Renal pelvis (tissue), 12 donors: ENCODE data around the gene IFT172. TPM values are rescaled to one million over a fixed set of nuclear protein-coding genes. Genes with fewer than 3 reads are reported as not detected.
"Not testable (repeated sequence)": the region's sequence is repeated elsewhere in the genome, so short reads cannot be mapped to it uniquely, and the experiment has no call there.

ENCODE experiments used
- DNase-seq: peaks from one replicate; pipeline ENCODE4 v3.0.0-alpha.2; 2013
- long read RNA-seq, 16 experiments: transcript quantifications; one replicate each; lab custom pipeline, GENCODE V29; 2026
- polyA plus RNA-seq, 3 donors: library from polyadenylated mRNA; unstranded; fragments of 120-200 nt; gene quantifications; one replicate each; pipeline ENCODE4 v1.2.1, GENCODE V29; 2013; ENCODE audit not compliant: insufficient read length in 3 of 3

IFT172 gene, protein sequence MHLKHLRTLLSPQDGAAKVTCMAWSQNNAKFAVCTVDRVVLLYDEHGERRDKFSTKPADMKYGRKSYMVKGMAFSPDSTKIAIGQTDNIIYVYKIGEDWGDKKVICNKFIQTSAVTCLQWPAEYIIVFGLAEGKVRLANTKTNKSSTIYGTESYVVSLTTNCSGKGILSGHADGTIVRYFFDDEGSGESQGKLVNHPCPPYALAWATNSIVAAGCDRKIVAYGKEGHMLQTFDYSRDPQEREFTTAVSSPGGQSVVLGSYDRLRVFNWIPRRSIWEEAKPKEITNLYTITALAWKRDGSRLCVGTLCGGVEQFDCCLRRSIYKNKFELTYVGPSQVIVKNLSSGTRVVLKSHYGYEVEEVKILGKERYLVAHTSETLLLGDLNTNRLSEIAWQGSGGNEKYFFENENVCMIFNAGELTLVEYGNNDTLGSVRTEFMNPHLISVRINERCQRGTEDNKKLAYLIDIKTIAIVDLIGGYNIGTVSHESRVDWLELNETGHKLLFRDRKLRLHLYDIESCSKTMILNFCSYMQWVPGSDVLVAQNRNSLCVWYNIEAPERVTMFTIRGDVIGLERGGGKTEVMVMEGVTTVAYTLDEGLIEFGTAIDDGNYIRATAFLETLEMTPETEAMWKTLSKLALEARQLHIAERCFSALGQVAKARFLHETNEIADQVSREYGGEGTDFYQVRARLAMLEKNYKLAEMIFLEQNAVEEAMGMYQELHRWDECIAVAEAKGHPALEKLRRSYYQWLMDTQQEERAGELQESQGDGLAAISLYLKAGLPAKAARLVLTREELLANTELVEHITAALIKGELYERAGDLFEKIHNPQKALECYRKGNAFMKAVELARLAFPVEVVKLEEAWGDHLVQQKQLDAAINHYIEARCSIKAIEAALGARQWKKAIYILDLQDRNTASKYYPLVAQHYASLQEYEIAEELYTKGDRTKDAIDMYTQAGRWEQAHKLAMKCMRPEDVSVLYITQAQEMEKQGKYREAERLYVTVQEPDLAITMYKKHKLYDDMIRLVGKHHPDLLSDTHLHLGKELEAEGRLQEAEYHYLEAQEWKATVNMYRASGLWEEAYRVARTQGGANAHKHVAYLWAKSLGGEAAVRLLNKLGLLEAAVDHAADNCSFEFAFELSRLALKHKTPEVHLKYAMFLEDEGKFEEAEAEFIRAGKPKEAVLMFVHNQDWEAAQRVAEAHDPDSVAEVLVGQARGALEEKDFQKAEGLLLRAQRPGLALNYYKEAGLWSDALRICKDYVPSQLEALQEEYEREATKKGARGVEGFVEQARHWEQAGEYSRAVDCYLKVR (N-terminal part only)
- 10 to 100 TPM; 41.0 to 76.4 (median 66.0) TPM for polyA plus RNA-seq
- long read RNA-seq, donor 1, full-length matches to known transcripts: 2 of 2 reads
- long read RNA-seq, donor 1, partial matches to known transcripts: 0 of 2 reads
- long read RNA-seq, donor 1, other reads (novel, unspliced or antisense): 0 of 2 reads
- long read RNA-seq, donor 2, partial matches to known transcripts: 5 of 5 reads
- long read RNA-seq, donor 2, other reads (novel, unspliced or antisense): 0 of 5 reads
- long read RNA-seq, donor 3, partial matches to known transcripts: 0 of 1 reads
- long read RNA-seq, donor 3, other reads (novel, unspliced or antisense): 0 of 1 reads
- long read RNA-seq, donor 4, full-length matches to known transcripts: 4 of 4 reads
- long read RNA-seq, donor 4, partial matches to known transcripts: 0 of 4 reads
- long read RNA-seq, donor 4, other reads (novel, unspliced or antisense): 0 of 4 reads
- long read RNA-seq, donor 5: 0 reads
- long read RNA-seq, donor 6: 0 reads
- long read RNA-seq, donor 7, full-length matches to known transcripts: 3 of 3 reads
- long read RNA-seq, donor 7, partial matches to known transcripts: 0 of 3 reads
- long read RNA-seq, donor 7, other reads (novel, unspliced or antisense): 0 of 3 reads
- long read RNA-seq, donor 8, partial matches to known transcripts: 0 of 1 reads
- long read RNA-seq, donor 8, other reads (novel, unspliced or antisense): 0 of 1 reads
- long read RNA-seq, donor 9: 0 reads
- long read RNA-seq, donor 10, full-length matches to known transcripts: 2 of 2 reads
- long read RNA-seq, donor 10, partial matches to known transcripts: 0 of 2 reads
- long read RNA-seq, donor 10, other reads (novel, unspliced or antisense): 0 of 2 reads
- long read RNA-seq, donor 11: 0 reads
- long read RNA-seq, donor 12, full-length matches to known transcripts: 3 of 8 reads
- long read RNA-seq, donor 12, partial matches to known transcripts: 5 of 8 reads
- long read RNA-seq, donor 12, other reads (novel, unspliced or antisense): 0 of 8 reads
- long read RNA-seq, donor 13: 0 reads
- long read RNA-seq, donor 14: 0 reads
- long read RNA-seq, donor 15, full-length matches to known transcripts: 1 of 6 reads
- long read RNA-seq, donor 15, partial matches to known transcripts: 0 of 6 reads
- long read RNA-seq, donor 15, other reads (novel, unspliced or antisense): 5 of 6 reads
- long read RNA-seq, donor 16, partial matches to known transcripts: 0 of 1 reads
- long read RNA-seq, donor 16, other reads (novel, unspliced or antisense): 0 of 1 reads

DNA sequence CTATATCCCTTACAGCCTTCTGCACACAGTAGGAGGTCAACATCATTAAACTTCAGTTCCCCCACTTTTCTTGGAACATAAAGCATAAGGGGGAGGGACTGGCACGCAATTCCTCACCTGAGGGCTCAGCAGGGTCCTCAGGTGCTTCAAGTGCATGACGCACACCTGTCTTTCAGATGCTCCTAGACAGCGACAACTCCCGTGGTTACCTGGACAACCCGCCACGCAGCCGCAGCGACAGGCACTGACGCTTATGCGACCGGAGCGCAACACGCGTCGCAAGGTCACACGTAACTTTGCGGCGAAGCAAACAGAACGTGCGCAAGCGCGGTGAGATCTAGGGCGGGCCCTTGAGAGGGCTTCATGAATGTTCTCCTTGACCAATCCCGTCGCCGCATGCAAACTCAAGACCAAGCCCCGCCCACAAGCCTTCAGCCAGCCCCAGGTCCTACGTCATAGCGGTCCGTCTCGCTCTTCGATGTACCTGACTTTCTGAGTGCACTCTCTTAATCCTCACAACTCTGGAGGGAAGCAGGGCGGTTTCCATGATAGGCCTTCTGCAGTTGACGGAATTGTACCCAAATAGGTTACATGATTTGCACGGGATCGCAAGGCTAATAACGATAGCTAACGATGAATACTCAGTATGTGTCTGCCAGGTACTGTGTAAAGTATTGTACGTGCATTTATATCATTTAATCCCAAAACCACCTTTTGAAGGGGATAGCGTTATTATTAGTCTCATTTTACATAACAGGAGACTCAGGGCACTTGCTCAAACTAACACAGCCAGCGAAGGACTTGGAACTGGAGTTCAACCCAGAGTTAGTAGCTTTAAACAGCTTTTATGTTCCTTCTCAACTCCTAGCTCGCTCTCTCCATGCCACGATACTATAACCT, at the start of gene IFT172:
IFT172 (minus strand) TSS at position 246 of the 900 bp plus-strand sequence; CDS start at position 156, 90 bp downstream.
- DNase-seq: peak; percentile 99

DNA sequence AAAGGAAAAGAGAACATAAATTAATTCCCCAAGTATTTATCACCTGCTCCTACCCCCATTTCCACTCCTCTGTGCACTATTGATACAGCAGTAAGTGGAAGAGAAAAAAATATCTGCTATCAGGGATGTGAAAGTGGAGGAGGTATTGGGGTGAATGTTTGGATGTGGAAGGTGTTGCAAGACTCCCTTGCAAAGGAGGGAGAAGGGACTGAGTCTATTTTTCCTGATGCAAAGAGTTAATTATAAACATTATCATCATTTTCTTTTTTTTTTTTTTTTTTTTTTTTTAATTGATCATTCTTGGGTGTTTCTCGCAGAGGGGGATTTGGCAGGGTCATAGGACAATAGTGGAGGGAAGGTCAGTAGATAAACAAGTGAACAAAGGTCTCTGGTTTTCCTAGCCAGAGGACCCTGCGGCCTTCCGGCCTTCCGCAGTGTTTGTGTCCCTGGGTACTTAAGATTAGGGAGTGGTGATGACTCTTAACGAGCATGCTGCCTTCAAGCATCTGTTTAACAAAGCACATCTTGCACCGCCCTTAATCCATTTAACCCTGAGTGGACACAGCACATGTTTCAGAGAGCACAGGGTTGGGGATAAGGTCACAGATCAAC, 49.4 kb upstream of the IFT172 start:
- not testable (repeated sequence) for DNase-seq

GRCh38 chr2:27537287-27537686, 47.7 kb upstream of the IFT172 start:
- no peak for DNase-seq

DNA sequence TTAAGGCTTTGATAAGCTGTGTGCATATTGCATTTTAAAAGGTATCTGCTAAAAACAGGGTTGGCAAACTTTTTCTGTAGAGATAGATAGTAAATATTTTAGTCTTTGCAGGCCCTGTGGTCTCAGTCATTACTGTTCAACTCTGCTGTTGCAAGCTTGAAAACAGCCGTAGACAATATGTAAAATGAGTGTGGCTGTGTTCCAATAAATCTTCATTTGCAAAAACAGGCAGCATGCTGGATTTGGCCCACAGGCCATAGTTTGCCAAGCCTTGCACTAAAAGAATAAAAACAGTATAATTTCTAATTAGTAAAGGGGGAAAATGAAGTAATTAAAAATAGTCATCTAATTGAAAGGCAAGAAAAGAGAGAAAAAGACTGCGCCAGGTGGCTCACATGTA, 42.4 kb upstream of the IFT172 start:
- DNase-seq: no peak

- no peak for DNase-seq
Measured at GRCh38 chr2:27527182-27527581, 37.6 kb upstream of the IFT172 start.

GRCh38 chr2:27522400-27522945, 32.9 kb upstream of the IFT172 start:
- no peak for DNase-seq

GRCh38 chr2:27520316-27520715, 30.8 kb upstream of the IFT172 start:
- DNase-seq: no peak

DNA sequence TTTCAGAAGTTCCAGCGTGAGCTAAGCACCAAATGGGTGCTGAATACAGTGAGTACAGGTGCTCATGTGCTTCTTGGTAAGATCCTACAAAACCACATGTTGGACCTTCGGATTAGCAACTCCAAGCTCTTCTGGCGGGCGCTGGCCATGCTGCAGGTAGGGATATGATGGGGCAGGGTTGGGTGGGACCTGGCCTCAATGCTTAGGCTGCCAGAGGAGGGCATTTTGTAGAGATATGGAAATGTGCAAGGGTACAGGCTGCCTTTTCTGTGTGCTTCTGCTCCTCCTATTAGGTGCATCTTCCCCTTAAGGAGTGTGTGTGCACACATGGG, 29.2 kb upstream of the IFT172 start:
- no peak for DNase-seq

DNA sequence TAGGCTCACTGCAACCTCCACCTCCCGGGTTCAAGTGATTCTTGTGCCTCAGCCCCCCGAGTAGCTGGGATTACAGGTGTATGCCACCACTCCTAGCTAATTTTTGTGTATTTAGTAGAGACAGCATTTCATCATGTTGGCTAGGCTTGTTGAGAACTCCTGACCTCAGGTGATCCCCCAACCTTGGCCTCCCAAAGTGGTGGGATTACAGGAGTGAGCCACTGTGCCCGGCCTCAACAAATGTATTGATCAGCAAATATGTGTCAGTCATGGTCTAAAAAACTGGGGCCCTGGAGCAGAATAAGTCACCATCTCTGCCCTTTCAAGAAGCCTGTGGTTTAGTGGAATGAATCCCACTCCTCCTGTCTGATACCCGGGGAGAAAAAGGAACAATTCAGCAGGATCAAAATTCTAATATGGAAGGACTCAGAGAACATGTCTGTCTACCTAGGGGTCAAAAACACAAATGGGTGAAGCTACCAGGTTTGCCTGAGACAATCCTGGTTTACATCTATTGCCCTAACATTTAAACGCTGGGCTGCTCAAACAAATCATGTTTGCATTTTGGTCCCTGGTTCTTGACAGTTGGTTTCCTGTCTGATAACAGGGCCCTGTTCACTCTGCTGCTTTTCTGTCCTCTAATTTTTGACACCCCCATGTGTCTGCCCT, 28.7 kb upstream of the IFT172 start:
- DNase-seq: no peak

DNA sequence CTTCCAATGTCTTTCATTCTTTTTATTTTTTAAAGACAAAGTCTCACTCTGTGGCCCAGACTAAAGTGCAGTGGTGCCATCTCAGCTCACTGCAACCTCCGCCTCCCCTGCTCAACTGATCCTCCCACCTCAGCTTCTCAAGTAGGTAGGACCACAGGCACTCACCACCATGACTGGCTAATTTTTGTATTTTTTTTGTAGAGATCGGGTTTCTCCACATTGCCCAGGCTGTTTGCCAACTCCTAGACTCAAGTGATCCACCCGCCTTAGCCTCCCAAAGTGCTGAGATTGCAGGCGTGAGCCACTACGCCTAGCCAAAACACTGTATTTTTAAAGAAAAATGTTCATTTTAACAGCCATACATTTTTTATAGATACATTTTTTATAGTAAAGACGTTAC, 19.8 kb upstream of the IFT172 start:
- DNase-seq: no peak

DNA sequence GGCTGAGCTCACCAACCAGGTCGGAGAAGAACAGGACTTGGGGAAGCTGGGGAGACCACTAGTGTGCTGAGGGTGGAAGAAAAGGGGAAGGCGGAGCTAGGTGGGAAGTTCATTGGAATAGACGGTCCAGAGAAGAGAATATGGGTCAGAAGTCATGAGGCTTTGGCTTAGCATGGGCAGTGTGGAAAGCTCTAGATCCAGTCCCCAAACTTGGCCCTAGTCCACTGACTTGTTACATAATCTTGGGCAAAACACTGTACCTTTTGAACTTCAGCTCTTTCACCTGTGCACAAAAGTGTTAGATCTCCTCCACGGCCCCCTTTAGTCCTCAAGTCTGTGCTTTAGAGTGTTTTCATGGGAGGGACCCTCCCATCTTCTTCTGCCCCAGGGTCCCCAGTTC, 17.8 kb upstream of the IFT172 start:
- DNase-seq: no peak

DNA sequence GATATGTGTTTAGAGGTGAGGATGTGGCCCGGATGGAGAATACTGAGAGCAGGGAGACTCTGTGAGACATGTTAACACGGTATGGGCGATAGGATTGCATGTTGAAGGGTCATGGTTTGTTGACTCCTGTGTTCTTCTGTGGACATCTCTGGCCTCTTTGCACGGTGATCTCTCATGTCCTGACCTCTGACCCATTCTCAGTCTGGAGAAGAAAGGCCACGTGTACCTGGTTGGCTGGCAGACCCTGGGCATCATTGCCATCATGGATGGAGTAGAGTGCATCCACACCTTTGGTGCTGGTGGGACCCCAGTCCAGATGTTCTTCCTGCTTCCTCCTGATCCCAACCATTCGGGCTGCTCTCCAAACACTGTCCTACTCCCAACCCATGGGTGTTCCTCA, 17.0 kb upstream of the IFT172 start:
- no peak for DNase-seq

GRCh38 chr2:27502142-27502541, 12.6 kb upstream of the IFT172 start:
- no peak for DNase-seq

DNA sequence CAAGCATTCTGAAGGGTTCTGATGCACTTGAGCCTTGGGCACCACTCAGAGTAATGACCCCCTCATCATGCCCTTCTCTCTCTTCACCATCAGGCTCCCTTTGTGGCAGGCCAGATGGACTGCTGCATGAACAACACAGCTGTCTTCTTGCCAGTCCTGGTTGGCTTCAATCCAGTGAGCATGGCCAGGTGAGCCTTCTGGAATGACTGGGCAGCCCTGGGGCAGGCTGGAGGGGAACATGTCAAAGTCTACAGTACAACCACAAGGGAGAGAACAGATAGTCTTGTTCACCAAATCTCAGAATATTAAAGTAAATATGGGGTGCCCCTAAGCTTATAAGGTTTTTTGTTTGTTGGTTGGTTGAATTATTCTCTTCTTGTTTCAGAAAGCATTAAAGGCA, 11.5 kb upstream of the IFT172 start:
- no peak for DNase-seq

GRCh38 chr2:27498975-27499374, 9.4 kb upstream of the IFT172 start:
- DNase-seq: no peak

GRCh38 chr2:27497288-27497627, 7.7 kb upstream of the IFT172 start:
- no peak for DNase-seq
